GM23338 (cell line): ENCODE data around the gene LMBR1. TPM values are rescaled to one million over a fixed set of nuclear protein-coding genes. Genes with fewer than 3 reads are reported as not detected.

ENCODE experiments used
- ATAC-seq: fragments of 200-7000 bp; cut with Tn5 transposase; 3 replicates; pipeline ENCODE4 v1.9.1; 2020
- DNase-seq: peaks from one replicate; pipeline ENCODE4 v3.0.0-alpha.2; 2015; ENCODE audit warnings: low spot score
- H2AFZ ChIP-seq: fragments of 200-600 bp; sonication (generic); 2 replicates; pipeline ENCODE4 v1.8.0; 2016; ENCODE audit warnings: antibody characterized with exemption, mild to moderate bottlenecking, moderate library complexity
- H3F3A ChIP-seq: fragments of 200-600 bp; sonication (generic); replicated peaks from 2 replicates; pipeline ENCODE4 v1.8.0; 2017; ENCODE audit warnings: antibody characterized with exemption, mixed run types, low read depth
- H3K27ac ChIP-seq: fragments of 200-600 bp; sonication (generic); 2 replicates; pipeline ENCODE4 v1.6.1; 2016; ENCODE audit warnings: low read depth
- H3K27me3 ChIP-seq: fragments of 200-600 bp; sonication (generic); 2 replicates; pipeline ENCODE4 v1.8.0; 2016; ENCODE audit warnings: mild to moderate bottlenecking, mixed run types, moderate library complexity; ENCODE audit not compliant: insufficient read depth
- H3K36me3 ChIP-seq: fragments of 200-600 bp; sonication (generic); 2 replicates; pipeline ENCODE4 v1.8.0; 2016; ENCODE audit warnings: mild to moderate bottlenecking; ENCODE audit not compliant: insufficient read depth
- H3K4me1 ChIP-seq: fragments of 200-600 bp; sonication (generic); 2 replicates; pipeline ENCODE4 v1.8.0; 2016; ENCODE audit warnings: mild to moderate bottlenecking, moderate library complexity; ENCODE audit not compliant: insufficient read depth
- H3K4me2 ChIP-seq: fragments of 200-600 bp; sonication (generic); 2 replicates; pipeline ENCODE4 v1.7.1; 2017; ENCODE audit warnings: mixed run types
- H3K4me3 ChIP-seq: fragments of 200-600 bp; sonication (generic); 2 replicates; pipeline ENCODE4 v1.6.1; 2016; ENCODE audit warnings: mixed run types
- H3K79me2 ChIP-seq: fragments of 200-600 bp; sonication (generic); replicated peaks from 2 replicates; pipeline ENCODE4 v1.8.0; 2017; ENCODE audit warnings: mild to moderate bottlenecking; ENCODE audit not compliant: insufficient read depth
- H3K9me2 ChIP-seq: fragments of 200-600 bp; sonication (generic); 2 replicates; pipeline ENCODE4 v1.8.0; 2017; ENCODE audit not compliant: insufficient read depth
- H4K20me1 ChIP-seq: fragments of 200-600 bp; sonication (generic); replicated peaks from 2 replicates; pipeline ENCODE4 v1.8.0; 2017; ENCODE audit warnings: mild to moderate bottlenecking; ENCODE audit not compliant: insufficient read depth
- H3K27ac Mint-ChIP-seq: 2 replicates; pipeline ENCODE4 v1.8.0; 2020; ENCODE audit warnings: inconsistent platforms, mild to moderate bottlenecking, moderate library complexity, mixed read lengths
- H3K27me3 Mint-ChIP-seq: 3 replicates; pipeline ENCODE4 v1.8.0; 2022; ENCODE audit warnings: low read depth, mild to moderate bottlenecking, moderate library complexity, mixed read lengths, inconsistent platforms; ENCODE audit not compliant: insufficient read depth, poor library complexity
- H3K36me3 Mint-ChIP-seq: 3 replicates; pipeline ENCODE4 v1.8.0; 2021; ENCODE audit warnings: low read depth, mild to moderate bottlenecking, inconsistent platforms, moderate library complexity, mixed read lengths
- H3K4me1 Mint-ChIP-seq: 3 replicates; pipeline ENCODE4 v1.8.0; 2020; ENCODE audit warnings: mild to moderate bottlenecking, inconsistent platforms, mixed read lengths
- H3K4me3 Mint-ChIP-seq: 3 replicates; pipeline ENCODE4 v1.8.0; 2021; ENCODE audit warnings: moderate library complexity, mild to moderate bottlenecking, inconsistent platforms, mixed read lengths
- H3K9me3 Mint-ChIP-seq: 3 replicates; pipeline ENCODE4 v1.8.0; 2020; ENCODE audit warnings: moderate library complexity, mild to moderate bottlenecking, inconsistent platforms, mixed read lengths
- CREB1 ChIP-seq: fragments of 250-450 bp; sonication (Bioruptor Pico); IDR thresholded peaks from 2 replicates; pipeline ENCODE4 v1.5.0; 2020; ENCODE audit warnings: low read depth, mild to moderate bottlenecking, moderate library complexity
- ETS1 ChIP-seq: IDR thresholded peaks from 2 replicates; pipeline ENCODE4 v1.6.1; 2016; ENCODE audit warnings: antibody characterized with exemption
- EZH2 ChIP-seq: fragments of 200-600 bp; sonication (generic); IDR thresholded peaks from one replicate; pipeline ENCODE4 v1.8.0; 2017; ENCODE audit warnings: antibody characterized with exemption, mild to moderate bottlenecking, low read depth; ENCODE audit not compliant: unreplicated experiment
- EZH2phosphoT487 ChIP-seq: fragments of 200-600 bp; sonication (generic); IDR thresholded peaks from one replicate; pipeline ENCODE4 v1.8.1; 2018; ENCODE audit warnings: antibody characterized with exemption; ENCODE audit not compliant: unreplicated experiment
- JUNB ChIP-seq: IDR thresholded peaks from one replicate; pipeline ENCODE4 v1.6.1; 2016; ENCODE audit warnings: antibody characterized with exemption; ENCODE audit not compliant: unreplicated experiment
- NANOG ChIP-seq: IDR thresholded peaks from 2 replicates; pipeline ENCODE4 v1.6.1; 2016; ENCODE audit warnings: antibody characterized with exemption, borderline replicate concordance
- POLR2AphosphoS5 ChIP-seq: IDR thresholded peaks from 2 replicates; pipeline ENCODE4 v1.6.1; 2016; ENCODE audit warnings: antibody characterized with exemption, low read depth
- STAT1 ChIP-seq: IDR thresholded peaks from one replicate; pipeline ENCODE4 v1.6.1; 2016; ENCODE audit warnings: antibody characterized with exemption; ENCODE audit not compliant: unreplicated experiment
- ZNF114 ChIP-seq: fragments of 250-450 bp; sonication (Bioruptor Pico); IDR thresholded peaks from 2 replicates; pipeline ENCODE4 v1.5.0; 2020; ENCODE audit warnings: mild to moderate bottlenecking, moderate library complexity
- ZNF331 ChIP-seq: fragments of 250-450 bp; sonication (Bioruptor Pico); IDR thresholded peaks from 2 replicates; pipeline ENCODE4 v1.5.0; 2020; ENCODE audit warnings: low read depth, mild to moderate bottlenecking, moderate library complexity
- polyA plus RNA-seq: library from polyadenylated mRNA; unstranded; fragments of >200 nt; fragmentation: Nextera tagmentation; extraction: Ambion mirVana; gene quantifications from 2 replicates; pipeline ENCODE4 v1.2.1, GENCODE V29; 2016
- total RNA-seq: library from RNA; depleted of rRNA; stranded (reverse); fragments of >200 nt; shearing (Covaris generic); gene quantifications from 2 replicates; pipeline ENCODE4 v1.2.3, GENCODE V29; 2014
- TF ChIP-seq, protein P1 (sequence below): fragments of 250-450 bp; sonication (Bioruptor Pico); IDR thresholded peaks from 2 replicates; pipeline ENCODE4 v1.5.0; 2020; ENCODE audit warnings: mild to moderate bottlenecking, moderate library complexity
- TF ChIP-seq, protein P2 (sequence below): IDR thresholded peaks from one replicate; pipeline ENCODE4 v1.6.1; 2018; ENCODE audit warnings: antibody characterized with exemption; ENCODE audit not compliant: unreplicated experiment
- TF ChIP-seq, protein P3 (sequence below), 2 experiments: fragments of 200-600 bp in 1 of 2; sonication (generic) in 1 of 2; conservative IDR thresholded peaks; 2 replicates each; pipeline versions ENCODE4 v1.5.1 to v1.6.1; 2016 to 2017; ENCODE audit warnings: antibody characterized with exemption in 2 of 2, low read depth in 2 of 2, mild to moderate bottlenecking in 2 of 2, moderate library complexity in 1 of 2

Gene LMBR1
- total and polyA plus RNA-seq, 2 experiments from 2014 or later = 21.8 to 90.1 TPM

GRCh38 chr7:156903232-156903909 is 10.4 kb upstream of the LMBR1 start:
- Mint-ChIP-seq H3K36me3 (no peaks in the 10 kb centered on the region), H3K4me3 (no peak overlapping the region), H3K9me3 (no peaks in the 10 kb centered on the region), H3K27me3 (no peaks in the 10 kb centered on the region), H3K4me1 (no peaks in the 10 kb centered on the region), H3K27ac (no peak overlapping the region)
- TF ChIP-seq STAT1 (no peak), NANOG (no peak), ZNF331 (CRISPR knock-in tag) (no peak), ETS1 (no peak), ZNF114 (CRISPR knock-in tag) (no peak), CREB1 (CRISPR knock-in tag) (no peak), EZH2phosphoT487 (no peak), JUNB (no peak), POLR2AphosphoS5 (no peak), EZH2 (no peak)
- TF ChIP-seq, protein P1, sequence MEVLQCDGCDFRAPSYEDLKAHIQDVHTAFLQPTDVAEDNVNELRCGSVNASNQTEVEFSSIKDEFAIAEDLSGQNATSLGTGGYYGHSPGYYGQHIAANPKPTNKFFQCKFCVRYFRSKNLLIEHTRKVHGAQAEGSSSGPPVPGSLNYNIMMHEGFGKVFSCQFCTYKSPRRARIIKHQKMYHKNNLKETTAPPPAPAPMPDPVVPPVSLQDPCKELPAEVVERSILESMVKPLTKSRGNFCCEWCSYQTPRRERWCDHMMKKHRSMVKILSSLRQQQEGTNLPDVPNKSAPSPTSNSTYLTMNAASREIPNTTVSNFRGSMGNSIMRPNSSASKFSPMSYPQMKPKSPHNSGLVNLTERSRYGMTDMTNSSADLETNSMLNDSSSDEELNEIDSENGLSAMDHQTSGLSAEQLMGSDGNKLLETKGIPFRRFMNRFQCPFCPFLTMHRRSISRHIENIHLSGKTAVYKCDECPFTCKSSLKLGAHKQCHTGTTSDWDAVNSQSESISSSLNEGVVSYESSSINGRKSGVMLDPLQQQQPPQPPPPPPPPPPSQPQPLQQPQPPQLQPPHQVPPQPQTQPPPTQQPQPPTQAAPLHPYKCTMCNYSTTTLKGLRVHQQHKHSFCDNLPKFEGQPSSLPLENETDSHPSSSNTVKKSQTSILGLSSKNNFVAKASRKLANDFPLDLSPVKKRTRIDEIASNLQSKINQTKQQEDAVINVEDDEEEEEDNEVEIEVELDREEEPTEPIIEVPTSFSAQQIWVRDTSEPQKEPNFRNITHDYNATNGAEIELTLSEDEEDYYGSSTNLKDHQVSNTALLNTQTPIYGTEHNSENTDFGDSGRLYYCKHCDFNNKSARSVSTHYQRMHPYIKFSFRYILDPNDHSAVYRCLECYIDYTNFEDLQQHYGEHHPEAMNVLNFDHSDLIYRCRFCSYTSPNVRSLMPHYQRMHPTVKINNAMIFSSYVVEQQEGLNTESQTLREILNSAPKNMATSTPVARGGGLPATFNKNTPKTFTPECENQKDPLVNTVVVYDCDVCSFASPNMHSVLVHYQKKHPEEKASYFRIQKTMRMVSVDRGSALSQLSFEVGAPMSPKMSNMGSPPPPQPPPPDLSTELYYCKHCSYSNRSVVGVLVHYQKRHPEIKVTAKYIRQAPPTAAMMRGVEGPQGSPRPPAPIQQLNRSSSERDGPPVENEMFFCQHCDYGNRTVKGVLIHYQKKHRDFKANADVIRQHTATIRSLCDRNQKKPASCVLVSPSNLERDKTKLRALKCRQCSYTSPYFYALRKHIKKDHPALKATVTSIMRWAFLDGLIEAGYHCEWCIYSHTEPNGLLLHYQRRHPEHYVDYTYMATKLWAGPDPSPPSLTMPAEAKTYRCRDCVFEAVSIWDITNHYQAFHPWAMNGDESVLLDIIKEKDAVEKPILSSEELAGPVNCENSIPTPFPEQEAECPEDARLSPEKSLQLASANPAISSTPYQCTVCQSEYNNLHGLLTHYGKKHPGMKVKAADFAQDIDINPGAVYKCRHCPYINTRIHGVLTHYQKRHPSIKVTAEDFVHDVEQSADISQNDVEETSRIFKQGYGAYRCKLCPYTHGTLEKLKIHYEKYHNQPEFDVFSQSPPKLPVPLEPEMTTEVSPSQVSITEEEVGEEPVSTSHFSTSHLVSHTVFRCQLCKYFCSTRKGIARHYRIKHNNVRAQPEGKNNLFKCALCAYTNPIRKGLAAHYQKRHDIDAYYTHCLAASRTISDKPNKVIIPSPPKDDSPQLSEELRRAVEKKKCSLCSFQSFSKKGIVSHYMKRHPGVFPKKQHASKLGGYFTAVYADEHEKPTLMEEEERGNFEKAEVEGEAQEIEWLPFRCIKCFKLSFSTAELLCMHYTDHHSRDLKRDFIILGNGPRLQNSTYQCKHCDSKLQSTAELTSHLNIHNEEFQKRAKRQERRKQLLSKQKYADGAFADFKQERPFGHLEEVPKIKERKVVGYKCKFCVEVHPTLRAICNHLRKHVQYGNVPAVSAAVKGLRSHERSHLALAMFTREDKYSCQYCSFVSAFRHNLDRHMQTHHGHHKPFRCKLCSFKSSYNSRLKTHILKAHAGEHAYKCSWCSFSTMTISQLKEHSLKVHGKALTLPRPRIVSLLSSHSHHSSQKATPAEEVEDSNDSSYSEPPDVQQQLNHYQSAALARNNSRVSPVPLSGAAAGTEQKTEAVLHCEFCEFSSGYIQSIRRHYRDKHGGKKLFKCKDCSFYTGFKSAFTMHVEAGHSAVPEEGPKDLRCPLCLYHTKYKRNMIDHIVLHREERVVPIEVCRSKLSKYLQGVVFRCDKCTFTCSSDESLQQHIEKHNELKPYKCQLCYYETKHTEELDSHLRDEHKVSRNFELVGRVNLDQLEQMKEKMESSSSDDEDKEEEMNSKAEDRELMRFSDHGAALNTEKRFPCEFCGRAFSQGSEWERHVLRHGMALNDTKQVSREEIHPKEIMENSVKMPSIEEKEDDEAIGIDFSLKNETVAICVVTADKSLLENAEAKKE (CRISPR knock-in tag) = no peak
- TF ChIP-seq, protein P2, sequence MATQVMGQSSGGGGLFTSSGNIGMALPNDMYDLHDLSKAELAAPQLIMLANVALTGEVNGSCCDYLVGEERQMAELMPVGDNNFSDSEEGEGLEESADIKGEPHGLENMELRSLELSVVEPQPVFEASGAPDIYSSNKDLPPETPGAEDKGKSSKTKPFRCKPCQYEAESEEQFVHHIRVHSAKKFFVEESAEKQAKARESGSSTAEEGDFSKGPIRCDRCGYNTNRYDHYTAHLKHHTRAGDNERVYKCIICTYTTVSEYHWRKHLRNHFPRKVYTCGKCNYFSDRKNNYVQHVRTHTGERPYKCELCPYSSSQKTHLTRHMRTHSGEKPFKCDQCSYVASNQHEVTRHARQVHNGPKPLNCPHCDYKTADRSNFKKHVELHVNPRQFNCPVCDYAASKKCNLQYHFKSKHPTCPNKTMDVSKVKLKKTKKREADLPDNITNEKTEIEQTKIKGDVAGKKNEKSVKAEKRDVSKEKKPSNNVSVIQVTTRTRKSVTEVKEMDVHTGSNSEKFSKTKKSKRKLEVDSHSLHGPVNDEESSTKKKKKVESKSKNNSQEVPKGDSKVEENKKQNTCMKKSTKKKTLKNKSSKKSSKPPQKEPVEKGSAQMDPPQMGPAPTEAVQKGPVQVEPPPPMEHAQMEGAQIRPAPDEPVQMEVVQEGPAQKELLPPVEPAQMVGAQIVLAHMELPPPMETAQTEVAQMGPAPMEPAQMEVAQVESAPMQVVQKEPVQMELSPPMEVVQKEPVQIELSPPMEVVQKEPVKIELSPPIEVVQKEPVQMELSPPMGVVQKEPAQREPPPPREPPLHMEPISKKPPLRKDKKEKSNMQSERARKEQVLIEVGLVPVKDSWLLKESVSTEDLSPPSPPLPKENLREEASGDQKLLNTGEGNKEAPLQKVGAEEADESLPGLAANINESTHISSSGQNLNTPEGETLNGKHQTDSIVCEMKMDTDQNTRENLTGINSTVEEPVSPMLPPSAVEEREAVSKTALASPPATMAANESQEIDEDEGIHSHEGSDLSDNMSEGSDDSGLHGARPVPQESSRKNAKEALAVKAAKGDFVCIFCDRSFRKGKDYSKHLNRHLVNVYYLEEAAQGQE = no peak
- TF ChIP-seq, protein P3, sequence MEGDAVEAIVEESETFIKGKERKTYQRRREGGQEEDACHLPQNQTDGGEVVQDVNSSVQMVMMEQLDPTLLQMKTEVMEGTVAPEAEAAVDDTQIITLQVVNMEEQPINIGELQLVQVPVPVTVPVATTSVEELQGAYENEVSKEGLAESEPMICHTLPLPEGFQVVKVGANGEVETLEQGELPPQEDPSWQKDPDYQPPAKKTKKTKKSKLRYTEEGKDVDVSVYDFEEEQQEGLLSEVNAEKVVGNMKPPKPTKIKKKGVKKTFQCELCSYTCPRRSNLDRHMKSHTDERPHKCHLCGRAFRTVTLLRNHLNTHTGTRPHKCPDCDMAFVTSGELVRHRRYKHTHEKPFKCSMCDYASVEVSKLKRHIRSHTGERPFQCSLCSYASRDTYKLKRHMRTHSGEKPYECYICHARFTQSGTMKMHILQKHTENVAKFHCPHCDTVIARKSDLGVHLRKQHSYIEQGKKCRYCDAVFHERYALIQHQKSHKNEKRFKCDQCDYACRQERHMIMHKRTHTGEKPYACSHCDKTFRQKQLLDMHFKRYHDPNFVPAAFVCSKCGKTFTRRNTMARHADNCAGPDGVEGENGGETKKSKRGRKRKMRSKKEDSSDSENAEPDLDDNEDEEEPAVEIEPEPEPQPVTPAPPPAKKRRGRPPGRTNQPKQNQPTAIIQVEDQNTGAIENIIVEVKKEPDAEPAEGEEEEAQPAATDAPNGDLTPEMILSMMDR (conservative IDR thresholded peaks at IDR 0.05; ENCODE audit: low read depth in 2 of 2) = no peak
- Histone ChIP-seq H3F3A (no peaks in the 10 kb centered on the region), H3K27ac (no peak overlapping the region), H2AFZ (0 out of 2 replicates have a peak overlapping the region, but pooled peaks have one; percentile 5), H3K79me2 (no peaks in the 10 kb centered on the region), H3K36me3 (no peaks in the 10 kb centered on the region), H3K4me1 (no peaks in the 10 kb centered on the region), H3K4me3 (no peak overlapping the region), H3K27me3 (no peaks in the 10 kb centered on the region), H3K9me2 (no peaks in the 10 kb centered on the region), H3K4me2 (no peak overlapping the region), H4K20me1 (no peaks in the 10 kb centered on the region)
- no peak for ATAC-seq
- DNase-seq = no peak
